Activated CD8-positive, alpha-beta T cell treated with anti-CD3 and anti-CD28 coated beads for 36 hours (primary cell): ENCODE results near the gene ALDH1L2. TPM values are rescaled to one million over a fixed set of nuclear protein-coding genes. Genes with fewer than 3 reads are reported as not detected.

Experiments used
- ATAC-seq: fragments of 200-7000 bp; cut with Tn5 transposase; one replicate; pipeline ENCODE4 v1.10.0; 2021; ENCODE audit warnings: mild to moderate bottlenecking, moderate library complexity
- CTCF ChIA-PET: fragments of 350-600 bp; sonication (Branson Sonifier 250); formaldehyde crosslinking; loops from one replicate; lab custom pipeline; 2021; ENCODE audit warnings: antibody characterized with exemption; lab: Charles Lee
- POLR2A ChIA-PET: fragments of 350-600 bp; sonication (Branson Sonifier 250); formaldehyde crosslinking; loops from one replicate; lab custom pipeline; 2021; ENCODE audit warnings: antibody characterized with exemption; lab: Charles Lee
- DNase-seq: peaks from one replicate; pipeline ENCODE4 v3.0.0-alpha.2; 2020
- H3K27ac Mint-ChIP-seq: one replicate; pipeline ENCODE4 v1.8.0; 2021; ENCODE audit warnings: mild to moderate bottlenecking, mixed read lengths
- H3K27me3 Mint-ChIP-seq: one replicate; pipeline ENCODE4 v1.8.0; 2021; ENCODE audit warnings: mixed read lengths
- H3K36me3 Mint-ChIP-seq: one replicate; pipeline ENCODE4 v1.8.0; 2021; ENCODE audit warnings: low read depth, mixed read lengths
- H3K4me1 Mint-ChIP-seq: one replicate; pipeline ENCODE4 v1.8.0; 2021; ENCODE audit warnings: low read depth, mixed read lengths
- H3K4me3 Mint-ChIP-seq: one replicate; pipeline ENCODE4 v1.8.0; 2021; ENCODE audit warnings: mild to moderate bottlenecking, moderate library complexity, mixed read lengths
- H3K9me3 Mint-ChIP-seq: one replicate; pipeline ENCODE4 v1.8.0; 2021; ENCODE audit warnings: mixed read lengths
- intact Hi-C: fragments of 100-400 bp; cut with micrococcal nuclease; formaldehyde crosslinking; loops from one replicate; pipeline ENCODE4 v1.10.0; 2022
- total RNA-seq, 2 experiments: library from RNA; stranded (reverse); gene quantifications; one replicate each; pipeline ENCODE4 v1.2.3, GENCODE V29; 2021
- TF ChIP-seq, protein P1 (sequence below): fragments of 200-600 bp; IDR thresholded peaks from one replicate; pipeline ENCODE4 v1.8.0; 2022; ENCODE audit warnings: antibody characterized with exemption, mild to moderate bottlenecking

The ALDH1L2 gene
- total RNA-seq, 2 experiments from 2014 or later: 5.7 to 7.8 TPM

DNA sequence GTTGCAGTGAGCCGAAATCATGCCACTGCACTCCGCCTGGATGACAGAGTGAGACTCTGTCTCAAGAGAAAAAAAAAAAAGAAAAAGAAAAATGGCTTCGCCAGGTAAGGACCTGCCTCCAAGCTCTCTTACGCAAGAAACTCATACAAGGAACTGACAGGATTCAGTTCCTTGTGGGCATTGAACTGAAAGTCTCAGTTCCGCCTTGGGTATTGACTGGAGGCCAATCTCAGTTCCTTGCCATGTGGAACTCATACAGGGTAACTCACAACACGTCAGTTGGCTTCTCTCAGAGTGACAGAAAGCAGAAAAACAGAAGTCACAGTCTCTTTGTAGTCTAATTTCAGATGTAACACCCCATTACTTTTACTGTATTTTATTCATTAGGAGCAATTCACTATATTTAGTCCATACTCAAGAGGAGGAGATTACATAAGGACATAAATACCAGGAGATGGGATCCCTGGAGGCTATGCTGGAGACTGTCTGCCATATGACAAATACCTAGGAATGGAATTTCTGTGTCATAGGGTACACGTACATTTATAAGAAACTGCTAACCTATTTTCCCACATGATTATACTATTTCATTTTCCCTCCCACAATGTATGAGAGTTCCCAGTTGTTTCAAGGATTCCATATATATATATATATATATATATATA lies 109.5 kb downstream of the ALDH1L2 start:
- ChIA-PET CTCF (no interaction called here), POLR2A (no interaction called here)
- H3K4me1 Mint-ChIP-seq: no peaks in the 10 kb centered on the region
- H3K27ac Mint-ChIP-seq: no peak overlapping the region
- no peaks in the 10 kb centered on the region for H3K9me3 Mint-ChIP-seq
- H3K36me3 Mint-ChIP-seq: no peaks in the 10 kb centered on the region
- intact Hi-C loops: no loop called here
- H3K4me3 Mint-ChIP-seq: no peak overlapping the region
- DNase-seq (no peak), ATAC-seq (no peak)
- TF ChIP-seq, protein P1, sequence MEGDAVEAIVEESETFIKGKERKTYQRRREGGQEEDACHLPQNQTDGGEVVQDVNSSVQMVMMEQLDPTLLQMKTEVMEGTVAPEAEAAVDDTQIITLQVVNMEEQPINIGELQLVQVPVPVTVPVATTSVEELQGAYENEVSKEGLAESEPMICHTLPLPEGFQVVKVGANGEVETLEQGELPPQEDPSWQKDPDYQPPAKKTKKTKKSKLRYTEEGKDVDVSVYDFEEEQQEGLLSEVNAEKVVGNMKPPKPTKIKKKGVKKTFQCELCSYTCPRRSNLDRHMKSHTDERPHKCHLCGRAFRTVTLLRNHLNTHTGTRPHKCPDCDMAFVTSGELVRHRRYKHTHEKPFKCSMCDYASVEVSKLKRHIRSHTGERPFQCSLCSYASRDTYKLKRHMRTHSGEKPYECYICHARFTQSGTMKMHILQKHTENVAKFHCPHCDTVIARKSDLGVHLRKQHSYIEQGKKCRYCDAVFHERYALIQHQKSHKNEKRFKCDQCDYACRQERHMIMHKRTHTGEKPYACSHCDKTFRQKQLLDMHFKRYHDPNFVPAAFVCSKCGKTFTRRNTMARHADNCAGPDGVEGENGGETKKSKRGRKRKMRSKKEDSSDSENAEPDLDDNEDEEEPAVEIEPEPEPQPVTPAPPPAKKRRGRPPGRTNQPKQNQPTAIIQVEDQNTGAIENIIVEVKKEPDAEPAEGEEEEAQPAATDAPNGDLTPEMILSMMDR: no peak
- H3K27me3 Mint-ChIP-seq: no peaks in the 10 kb centered on the region

DNA sequence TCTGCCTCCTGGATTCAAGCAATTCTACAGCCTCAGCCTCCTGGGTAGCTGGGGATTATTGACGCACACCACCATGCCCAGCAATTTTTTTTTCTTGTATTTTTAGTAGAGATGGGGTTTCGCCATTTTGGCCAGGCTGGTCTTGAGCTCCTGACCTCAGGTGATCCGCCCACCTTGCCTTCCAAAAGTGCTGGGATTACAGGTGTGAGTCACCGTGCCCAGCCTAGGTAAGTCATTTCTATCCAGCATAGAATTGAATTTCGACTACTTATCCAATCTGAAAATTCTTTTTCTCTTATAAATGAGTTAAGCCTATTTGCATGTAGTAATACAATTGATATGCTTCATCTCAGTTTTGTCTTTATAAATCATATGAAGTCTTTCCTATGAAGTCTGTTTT lies 111.0 kb downstream of the ALDH1L2 start:
- DNase-seq: no peak
- ATAC-seq: no peak
- CTCF ChIA-PET: interaction anchor here (1.2 kb wide), 1 partner anchor 14 kb away, joined by 3 read pairs; no protein-coding TSS in a partner anchor
- intact Hi-C loops: no loop called here
- H3K4me1 Mint-ChIP-seq: no peaks in the 10 kb centered on the region
- TF ChIP-seq, protein P1: no peak
- H3K9me3 Mint-ChIP-seq: no peaks in the 10 kb centered on the region
- no peaks in the 10 kb centered on the region for H3K36me3 Mint-ChIP-seq
- no peak overlapping the region for H3K4me3 Mint-ChIP-seq
- POLR2A ChIA-PET: no interaction called here
- no peaks in the 10 kb centered on the region for H3K27me3 Mint-ChIP-seq
- H3K27ac Mint-ChIP-seq: no peak overlapping the region

DNA sequence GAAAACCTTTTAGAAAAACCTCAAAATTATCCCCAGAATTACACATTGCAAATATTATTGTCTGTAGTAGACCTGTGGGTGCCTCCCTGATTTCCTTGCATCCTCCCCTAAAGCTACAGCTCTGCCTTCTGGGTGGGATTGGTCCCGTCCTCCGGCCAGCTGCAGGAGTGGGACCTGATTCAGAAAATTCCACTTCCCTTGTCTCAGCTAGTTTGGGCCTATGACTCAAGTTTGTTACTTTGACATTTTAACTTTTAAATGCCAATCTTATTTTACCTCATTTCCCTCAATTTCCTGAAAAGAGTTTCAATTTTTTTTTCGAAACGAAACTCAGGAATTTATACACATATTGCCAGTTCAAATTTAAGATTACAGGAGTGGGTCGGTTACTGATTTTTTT lies 113.0 kb downstream of the ALDH1L2 start:
- H3K27ac Mint-ChIP-seq: no peak overlapping the region
- TF ChIP-seq, protein P1: no peak
- H3K9me3 Mint-ChIP-seq: no peaks in the 10 kb centered on the region
- ChIA-PET CTCF (interaction anchor here (0.6 to 2.1 kb wide), 5 partner anchors 9 to 80 kb away, joined by 3 to 6 read pairs (median 3); no protein-coding TSS in a partner anchor), POLR2A (interaction anchor here (1.1 kb wide), 1 partner anchor 12 kb away, joined by 3 read pairs; no protein-coding TSS in a partner anchor)
- no peak overlapping the region for H3K4me3 Mint-ChIP-seq
- ATAC-seq (no peak), DNase-seq (no peak)
- no peaks in the 10 kb centered on the region for H3K36me3 Mint-ChIP-seq
- intact Hi-C loops: no loop called here
- H3K27me3 Mint-ChIP-seq: no peaks in the 10 kb centered on the region
- H3K4me1 Mint-ChIP-seq: no peaks in the 10 kb centered on the region

Other genes with a start within 250 kb of the ALDH1L2 start
- 10 to 100 TPM in 1 of 2 experiments, 1 to 10 TPM in 1; 5.3 to 11.1 TPM for gene SLC41A2, start 126.2 kb downstream of the ALDH1L2 start, total RNA-seq
- gene NOPCHAP1, start 98.1 kb downstream of the ALDH1L2 start, total RNA-seq: 10 to 100 TPM; 39.4 to 42.0 TPM
- 10 to 100 TPM; 28.7 to 29.2 TPM for gene WASHC4, start 23.3 kb upstream of the ALDH1L2 start, total RNA-seq
- gene APPL2, start 151.7 kb upstream of the ALDH1L2 start, total RNA-seq: 10 to 100 TPM; 14.5 to 15.8 TPM
- gene C12orf75, start 246.2 kb upstream of the ALDH1L2 start, total RNA-seq: 10 to 100 TPM; 62.0 to 66.9 TPM